Endothelial cell of hepatic sinusoid (primary cell): ENCODE data around the gene GIT1.
"Not testable (repeated sequence)": the region's sequence is repeated elsewhere in the genome, so short reads cannot be mapped to it uniquely, and the experiment has no call there.

Experiments used
- in situ Hi-C: cut with HindIII; loops from 2 replicates; pipeline ENCODE4 v1.10.0; 2017; ENCODE audit warnings: low sequenced_read_pairs

Gene GIT1

DNA sequence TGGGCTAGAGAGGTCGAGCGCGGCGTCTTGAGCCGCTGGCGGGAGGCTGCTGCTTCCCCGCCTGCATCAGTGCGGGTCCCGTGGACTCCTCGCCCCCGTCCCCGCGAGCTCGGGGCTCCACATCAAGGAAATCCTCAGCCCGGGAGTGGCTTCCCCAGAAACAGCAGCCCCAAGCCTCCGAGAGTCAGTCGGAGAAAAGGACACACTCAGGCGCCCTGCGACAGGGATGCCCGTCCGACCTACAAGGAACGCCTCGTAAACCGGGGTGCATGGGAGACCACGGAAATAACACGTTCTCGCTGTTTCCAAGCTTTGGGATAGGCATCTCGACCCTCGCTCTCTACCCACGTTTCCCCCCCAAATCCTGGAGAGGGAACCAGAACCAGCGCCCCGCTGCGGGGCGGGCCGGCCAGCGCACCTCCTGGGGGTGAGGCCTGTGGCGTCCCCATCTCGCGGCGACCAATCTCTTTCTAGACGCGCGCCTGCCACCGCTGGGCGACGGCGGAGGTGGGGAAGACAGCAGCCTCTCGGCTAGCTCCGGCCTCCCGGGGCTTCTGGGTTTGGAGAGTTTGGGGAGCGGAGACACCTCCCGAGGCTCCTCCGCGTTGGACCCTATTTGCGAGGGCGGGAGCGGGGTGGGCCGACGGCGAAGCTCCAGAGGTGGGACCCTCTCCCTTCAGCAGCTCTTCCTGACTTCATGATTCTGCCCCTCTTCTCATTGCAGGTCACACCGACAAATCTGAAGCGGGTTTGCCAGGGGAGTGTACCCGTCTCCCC is 21.7 kb downstream of the GIT1 start:
- in situ Hi-C loops, result no loop called here

DNA sequence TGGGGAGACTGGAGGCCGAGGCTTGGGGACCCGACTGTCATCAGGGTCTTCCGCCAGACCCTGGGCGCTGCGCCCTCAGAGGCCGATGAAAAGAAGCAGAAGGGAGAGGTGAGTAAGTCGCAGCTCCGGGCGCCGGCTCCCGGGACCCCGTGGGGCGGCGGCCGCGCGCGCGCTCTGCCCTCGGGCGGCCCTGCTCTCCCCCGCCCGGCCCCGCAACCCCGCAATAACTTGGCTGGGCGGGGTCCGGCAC is 22.2 kb downstream of the GIT1 start:
- in situ Hi-C loops, result no loop called here

DNA sequence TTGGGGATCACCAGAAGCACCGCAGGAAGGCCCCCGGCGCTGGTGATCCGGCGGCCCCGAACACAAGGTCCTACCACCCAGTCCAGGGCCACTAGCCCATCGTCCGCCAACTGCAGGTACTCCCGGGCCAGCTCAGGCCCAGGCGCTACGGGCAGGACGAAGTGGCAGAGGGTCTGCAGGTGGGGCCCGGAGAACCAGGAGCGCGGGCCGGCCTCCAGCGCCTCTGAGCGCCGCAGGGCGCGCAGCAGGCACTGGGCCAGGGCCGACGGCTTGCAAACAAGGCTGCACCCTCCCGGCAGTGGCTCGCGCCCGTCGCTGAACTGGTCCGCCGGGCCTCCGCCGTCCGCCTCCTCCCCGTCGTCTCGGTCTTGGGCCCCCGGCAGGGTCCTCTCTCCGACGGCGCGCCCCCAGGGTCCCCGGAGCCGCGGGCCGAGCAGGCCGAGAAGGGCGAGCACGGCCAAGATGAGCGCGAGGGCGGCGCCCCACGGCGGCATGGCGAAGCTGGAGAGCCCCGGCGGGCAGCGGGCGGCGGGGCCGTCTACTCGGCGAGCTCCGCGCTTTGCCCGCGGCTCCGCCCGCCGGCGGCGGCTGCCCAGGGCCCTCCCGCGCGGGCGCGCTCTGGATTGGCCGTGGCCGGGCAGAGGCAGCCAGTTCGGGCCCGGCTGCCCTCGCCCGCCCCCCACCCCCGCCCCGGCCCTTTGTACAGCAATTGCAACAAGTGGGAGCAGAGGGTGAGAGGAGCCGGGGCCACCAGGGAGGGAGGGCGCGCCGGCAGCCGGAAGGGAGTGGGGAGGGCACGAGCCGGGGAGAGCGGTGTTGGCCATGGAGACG is 22.8 kb downstream of the GIT1 start, which contains the start of gene ABHD15:
Gene ABHD15, minus strand, starts transcription at position 565 of the 831 bp plus-strand sequence. Its CDS starts 71 bp downstream, at position 494.
- in situ Hi-C loops, result no loop called here

- in situ Hi-C loops, result no loop called here
These were observed 23.6 kb downstream of the GIT1 start for GRCh38 chr17:29565643-29566472.

- in situ Hi-C loops, result loop anchor here (5.0 kb wide), 1 partner anchor 42 kb away; no protein-coding TSS in a partner anchor
These were observed 25.6 kb downstream of the GIT1 start for GRCh38 chr17:29563816-29564215.

- in situ Hi-C loops, result loop anchor here (5.0 kb wide), 1 partner anchor 40 kb away; no protein-coding TSS in a partner anchor
These were observed 26.8 kb downstream of the GIT1 start for GRCh38 chr17:29562615-29563014.

GRCh38 chr17:29561554-29562517 is 27.6 kb downstream of the GIT1 start:
- in situ Hi-C loops, result loop anchor here (5.0 kb wide), 1 partner anchor 40 kb away; no protein-coding TSS in a partner anchor

DNA sequence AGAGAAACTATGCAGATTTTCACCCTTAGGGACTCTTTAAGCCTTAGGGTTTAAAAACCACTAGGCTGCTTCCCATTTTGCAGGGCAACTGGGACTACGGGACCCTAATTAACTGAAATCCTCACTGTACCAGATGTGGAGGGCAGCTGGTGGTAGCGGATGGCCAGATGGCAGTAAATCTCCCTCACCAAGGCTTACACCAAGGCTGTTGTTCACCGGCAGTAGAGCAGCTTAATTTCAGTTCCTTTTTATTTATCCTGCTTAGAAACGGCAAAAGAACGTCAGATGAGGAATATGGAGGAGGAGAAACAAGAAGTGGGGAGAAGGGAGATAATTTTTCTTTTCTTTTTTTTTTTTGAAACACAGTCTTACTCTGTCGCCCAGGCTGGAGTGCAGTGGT is 29.1 kb downstream of the GIT1 start:
- in situ Hi-C loops, result loop anchor here (5.0 kb wide), 1 partner anchor 38 kb away; no protein-coding TSS in a partner anchor

- in situ Hi-C loops, result loop anchor here (5.0 kb wide), 1 partner anchor 37 kb away; no protein-coding TSS in a partner anchor
These were observed 29.8 kb downstream of the GIT1 start for GRCh38 chr17:29559640-29560039.

DNA sequence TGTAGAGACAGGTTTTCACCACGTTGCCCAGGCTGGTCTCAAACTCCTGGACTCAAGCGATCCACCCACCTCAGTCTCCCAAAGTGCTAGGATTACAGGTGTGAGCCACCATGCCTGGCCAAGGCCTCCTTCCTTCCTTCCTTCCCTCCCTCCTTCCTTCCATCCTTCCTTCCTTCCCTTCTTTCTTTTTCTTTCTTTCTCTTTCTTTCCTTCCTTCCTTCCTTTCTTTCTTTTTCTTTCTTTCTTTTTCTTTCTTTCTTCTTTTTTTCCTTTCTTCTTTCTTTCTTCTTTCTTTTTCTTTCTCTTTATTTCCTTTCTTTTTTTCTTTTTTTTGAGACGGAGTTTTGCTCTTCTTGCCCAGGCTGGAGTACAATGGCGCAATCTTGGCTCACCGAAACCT is 31.3 kb downstream of the GIT1 start:
- in situ Hi-C loops, result not testable (repeated sequence)

GRCh38 chr17:29557739-29558116 is 31.7 kb downstream of the GIT1 start:
- in situ Hi-C loops, result no loop called here

- in situ Hi-C loops, result no loop called here
These were observed 32.2 kb downstream of the GIT1 start for GRCh38 chr17:29557085-29557738.

- in situ Hi-C loops, result no loop called here
These were observed 33.6 kb downstream of the GIT1 start for GRCh38 chr17:29555840-29556239.

- in situ Hi-C loops, result loop anchor here (5.0 to 10.0 kb wide), 4 partner anchors 115 to 425 kb away; no protein-coding TSS in a partner anchor
These were observed 40.1 kb downstream of the GIT1 start for GRCh38 chr17:29549177-29549923.

DNA sequence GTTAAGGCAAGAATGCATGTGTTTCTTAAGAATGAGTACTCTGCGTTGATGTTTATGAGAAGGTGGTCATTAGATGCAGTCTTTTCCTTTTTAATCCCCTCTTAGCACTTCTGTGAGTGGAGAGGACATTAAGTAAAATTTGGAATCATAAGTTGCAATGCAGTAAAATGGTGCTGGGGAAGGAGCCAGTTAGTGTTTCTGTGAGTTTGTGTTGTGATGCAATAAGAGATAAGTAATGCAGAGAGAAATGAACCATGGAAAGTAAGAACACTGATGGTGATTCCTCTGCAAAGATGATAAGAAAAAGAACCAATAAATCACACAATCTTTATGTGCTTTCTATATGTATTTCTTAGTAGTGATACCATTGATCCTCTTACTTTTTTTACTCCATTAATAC is 42.6 kb downstream of the GIT1 start:
- in situ Hi-C loops, result loop anchor here (5.0 to 10.0 kb wide), 4 partner anchors 112 to 422 kb away; no protein-coding TSS in a partner anchor

GRCh38 chr17:29546085-29546484 is 43.4 kb downstream of the GIT1 start:
- in situ Hi-C loops, result loop anchor here (5.0 to 10.0 kb wide), 4 partner anchors 111 to 421 kb away; no protein-coding TSS in a partner anchor

DNA sequence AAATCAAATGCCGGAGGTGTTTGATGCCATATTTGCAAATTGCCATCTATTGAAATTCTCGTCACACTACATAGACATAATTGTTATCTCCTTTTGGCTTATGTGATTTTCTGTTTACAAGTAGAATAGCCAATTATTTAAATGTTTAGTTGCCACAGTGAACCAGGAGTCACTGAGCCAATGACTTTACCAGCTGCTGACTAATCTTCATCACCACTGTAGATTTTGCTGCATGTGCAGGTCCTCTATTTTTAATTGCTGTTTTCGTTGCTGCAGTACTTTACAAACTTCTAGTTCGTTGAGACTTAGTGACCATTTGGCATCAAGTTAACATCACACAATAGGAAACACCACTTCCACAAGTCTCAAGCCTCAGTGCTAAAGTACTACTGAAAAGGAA is 45.4 kb downstream of the GIT1 start:
- in situ Hi-C loops, result loop anchor here (5.0 to 10.0 kb wide), 4 partner anchors 109 to 419 kb away; no protein-coding TSS in a partner anchor

DNA sequence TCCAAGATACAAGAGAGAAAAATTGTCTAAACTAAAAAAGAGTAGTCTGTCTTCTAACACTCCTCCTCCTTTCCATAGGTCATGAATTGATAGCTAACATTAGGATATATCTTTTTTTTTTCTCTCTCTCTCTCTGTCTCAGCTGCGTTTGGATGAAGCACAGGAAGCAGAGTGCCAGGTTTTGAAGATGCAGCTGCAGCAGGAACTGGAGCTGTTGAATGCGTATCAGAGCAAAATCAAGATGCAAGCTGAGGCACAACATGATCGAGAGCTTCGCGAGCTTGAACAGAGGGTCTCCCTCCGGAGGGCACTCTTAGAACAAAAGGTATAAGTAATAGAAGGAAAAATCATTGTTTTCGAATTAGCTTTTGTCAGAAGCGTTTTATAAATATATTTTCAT is 55.5 kb downstream of the GIT1 start:
- in situ Hi-C loops, result no loop called here
